Naive thymus-derived CD8-positive, alpha-beta T cell (primary cell): ENCODE measurements around the gene CXCR5. TPM values are rescaled to one million over a fixed set of nuclear protein-coding genes. Genes with fewer than 3 reads are reported as not detected.

Experiments
- ATAC-seq, 2 donors: fragments of 150-1000 bp; cut with Tn5 transposase in 1 of 2; sonication (Bioruptor Pico), chemical (Tn5 transposase) in 1 of 2; 1 replicate in 1 of 2; 2 replicates in 1 of 2; pipeline ENCODE4 v1.10.0; 2021; ENCODE audit warnings: mild to moderate bottlenecking in 2 of 2, moderate library complexity in 2 of 2
- POLR2A ChIA-PET: fragments of 350-600 bp; sonication (Branson Sonifier 250); formaldehyde crosslinking; loops from one replicate; lab custom pipeline; 2021; ENCODE audit warnings: antibody characterized with exemption; lab: Charles Lee
- DNase-seq, 10 donors: peaks; one replicate each; pipeline versions ENCODE4 v3.0.0 to v3.0.0-alpha.2; 2020 to 2022
- H3K27ac Mint-ChIP-seq, 10 donors: one replicate each; pipeline ENCODE4 v1.8.0; 2020 to 2022; ENCODE audit warnings: mild to moderate bottlenecking in 10 of 10, mixed read lengths in 10 of 10, moderate library complexity in 4 of 10, inconsistent platforms in 1 of 10
- H3K27me3 Mint-ChIP-seq, 5 donors: one replicate each; pipeline ENCODE4 v1.8.0; 2021 to 2022; ENCODE audit warnings: mixed read lengths in 5 of 5
- H3K36me3 Mint-ChIP-seq, 3 donors: one replicate each; pipeline ENCODE4 v1.8.0; 2020 to 2022; ENCODE audit warnings: mixed read lengths in 3 of 3, mild to moderate bottlenecking in 2 of 3, inconsistent platforms in 1 of 3
- H3K4me1 Mint-ChIP-seq, 4 donors: one replicate each; pipeline ENCODE4 v1.8.0; 2021 to 2022; ENCODE audit warnings: mixed read lengths in 4 of 4
- H3K4me3 Mint-ChIP-seq, 10 donors: one replicate each; pipeline ENCODE4 v1.8.0; 2020 to 2022; ENCODE audit warnings: mild to moderate bottlenecking in 10 of 10, mixed read lengths in 10 of 10, moderate library complexity in 6 of 10, inconsistent platforms in 1 of 10
- H3K9me3 Mint-ChIP-seq, 9 donors: one replicate each; pipeline ENCODE4 v1.8.0; 2020 to 2022; ENCODE audit warnings: mixed read lengths in 9 of 9, mild to moderate bottlenecking in 3 of 9, inconsistent platforms in 1 of 9, moderate library complexity in 1 of 9
- polyA plus RNA-seq, 3 donors: library from polyadenylated mRNA; unstranded; fragments of 300-500 nt; fragmentation: Illumina TruSeq; gene quantifications; one replicate each; pipeline ENCODE4 v1.2.3, GENCODE V29; 2021
- total RNA-seq, 8 experiments: library from RNA in 2 of 8; stranded (reverse) in 2 of 8; gene quantifications; one replicate each; pipeline ENCODE4 v1.2.3 and lab custom pipeline; 2021 to 2026

CXCR5 gene
- total and polyA plus RNA-seq, 5 experiments from 2014 or later: 0.17 to 3.5 (median 0.63) TPM

DNA sequence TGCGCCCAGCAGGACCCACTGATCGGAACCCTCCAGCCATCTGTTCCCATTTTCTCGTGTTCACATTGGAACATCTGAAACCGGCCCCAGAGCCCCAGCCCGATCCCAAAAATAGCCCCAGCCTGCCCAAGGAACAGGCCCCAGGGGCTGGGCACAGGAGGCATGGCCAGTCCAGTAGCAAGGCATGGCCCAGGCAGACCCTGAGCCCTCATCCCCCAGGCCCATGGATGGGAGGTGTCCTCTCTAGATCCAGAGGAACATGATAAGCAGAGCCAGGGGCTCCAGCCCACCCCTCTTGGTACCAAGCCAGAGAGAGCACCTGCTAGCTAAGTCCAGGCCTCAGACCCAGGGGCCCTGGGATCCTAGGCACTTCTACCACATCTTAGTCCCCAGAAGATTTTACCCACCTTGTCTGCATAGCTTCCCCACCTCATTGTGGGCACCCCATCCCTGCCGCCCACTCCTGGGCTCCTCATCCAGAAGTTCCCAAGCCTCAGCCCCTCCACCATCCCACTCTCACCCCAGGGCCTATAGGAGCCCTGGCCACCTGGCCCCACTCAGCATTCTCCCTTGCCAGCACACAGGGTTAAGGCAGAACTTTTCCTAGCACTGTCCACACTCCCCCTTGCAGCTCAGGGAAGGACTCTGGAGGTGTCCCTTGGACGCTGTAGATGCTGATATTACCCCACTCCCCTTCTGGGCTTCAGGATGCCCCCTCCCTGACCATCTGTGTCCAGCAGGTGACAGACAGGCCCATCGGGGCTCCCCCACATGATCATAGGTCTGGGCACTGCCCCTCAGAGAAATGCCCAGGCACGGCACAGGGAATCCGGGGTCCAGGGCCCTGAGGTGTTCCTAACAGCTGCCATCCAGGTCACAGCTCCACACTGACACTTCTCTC lies 32.5 kb downstream of the CXCR5 start:
- peak in 1 of 10 donors; percentile 0 for DNase-seq
- Mint-ChIP-seq H3K36me3 (peaks cover 0 to 26% (median 20%) of the 10 kb centered on the region in 3 donors), H3K4me3 (peak overlapping the region; percentile 83 to 99 (median 96)), H3K27ac (peak overlapping the region; percentile 96 to 100 (median 100)), H3K9me3 (no peaks in the 10 kb centered on the region), H3K27me3 (no peaks in the 10 kb centered on the region), H3K4me1 (peaks cover 47 to 95% (median 88%) of the 10 kb centered on the region in 4 donors)
- POLR2A ChIA-PET: interaction anchor here (0.8 to 10.1 kb wide), 4 partner anchors 38 to 218 kb away, joined by 3 to 126 read pairs (median 5); no protein-coding TSS in a partner anchor
- ATAC-seq: no peak

DNA sequence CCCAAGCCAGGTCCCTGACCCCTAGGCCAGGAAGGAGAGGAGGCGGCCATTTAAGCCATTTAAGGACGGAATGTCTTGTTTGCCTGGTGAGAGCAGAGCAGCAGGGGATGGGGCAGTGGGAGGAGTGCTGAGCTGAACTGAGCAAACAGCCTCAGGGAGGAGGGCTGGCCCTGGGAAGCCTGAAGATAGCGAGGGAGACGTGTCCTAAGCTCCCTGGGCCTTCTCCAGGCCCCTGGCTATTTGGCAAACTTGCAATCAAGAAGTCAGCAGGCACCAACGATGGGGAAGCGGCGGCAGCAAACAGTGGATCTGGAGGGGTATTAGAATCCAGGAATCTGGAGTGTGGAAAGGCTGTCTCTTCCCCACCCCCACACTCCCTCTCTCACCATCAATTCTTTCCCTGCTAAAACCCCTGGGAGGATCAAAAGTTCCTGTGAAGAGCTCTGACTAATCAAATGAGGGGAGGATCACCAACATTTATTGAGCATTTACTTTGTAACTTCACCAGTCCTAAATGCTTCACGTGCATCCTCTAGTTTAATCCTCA lies 33.2 kb downstream of the CXCR5 start:
- H3K27ac Mint-ChIP-seq: peak overlapping the region; percentile 96 to 100 (median 100)
- peaks cover 48 to 92% (median 85%) of the 10 kb centered on the region in 4 donors for H3K4me1 Mint-ChIP-seq
- DNase-seq: no peak
- POLR2A ChIA-PET: interaction anchor here (0.8 to 10.1 kb wide), 3 partner anchors 39 to 219 kb away, joined by 3 to 126 read pairs (median 3); no protein-coding TSS in a partner anchor
- ATAC-seq: no peak
- H3K27me3 Mint-ChIP-seq: no peaks in the 10 kb centered on the region
- H3K9me3 Mint-ChIP-seq: no peaks in the 10 kb centered on the region
- peaks cover 0 to 28% (median 22%) of the 10 kb centered on the region in 3 donors for H3K36me3 Mint-ChIP-seq
- H3K4me3 Mint-ChIP-seq: peak overlapping the region; percentile 83 to 99 (median 96)

DNA sequence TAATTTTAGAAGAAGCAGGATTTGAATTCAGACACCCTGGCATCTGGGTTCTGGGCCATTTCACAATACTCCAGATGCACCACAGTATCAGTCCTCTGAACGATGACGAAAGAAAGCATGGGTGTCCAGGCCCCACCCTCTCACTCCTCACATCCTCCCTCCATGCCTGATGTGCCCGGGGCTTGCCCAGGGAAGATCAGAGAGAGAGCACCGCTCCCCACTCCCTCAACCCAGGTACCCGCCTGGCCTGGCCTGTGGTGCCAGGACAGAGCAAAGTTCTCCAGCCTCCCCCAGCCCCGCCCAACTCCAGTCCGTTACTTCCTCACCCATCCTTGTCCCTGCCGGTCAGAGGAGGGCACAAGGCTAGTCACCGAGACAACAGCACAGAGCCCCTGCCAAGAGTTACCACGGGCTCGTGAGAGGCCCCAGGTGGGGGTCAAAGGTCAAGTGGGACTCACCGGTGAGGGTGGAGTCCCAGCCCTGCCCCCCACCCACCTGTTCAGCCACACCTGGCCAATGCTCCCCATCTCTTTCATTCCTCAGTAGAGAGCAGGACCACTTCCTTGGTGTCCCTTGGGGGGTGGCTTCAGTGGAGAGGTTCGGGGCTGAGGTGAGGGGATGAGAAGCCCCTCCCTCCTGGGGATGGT lies 33.9 kb downstream of the CXCR5 start:
- peaks cover 0 to 28% (median 22%) of the 10 kb centered on the region in 3 donors for H3K36me3 Mint-ChIP-seq
- no peaks in the 10 kb centered on the region for H3K27me3 Mint-ChIP-seq
- peaks cover 43 to 85% (median 78%) of the 10 kb centered on the region in 4 donors for H3K4me1 Mint-ChIP-seq
- peak in 9 of 10 donors; percentile 42 to 81 (median 67) for DNase-seq
- peak overlapping the region; percentile 96 to 100 (median 100) for H3K27ac Mint-ChIP-seq
- peak overlapping the region; percentile 83 to 99 (median 96) for H3K4me3 Mint-ChIP-seq
- peak; percentile 15 to 31 for ATAC-seq
- POLR2A ChIA-PET: interaction anchor here (0.6 to 10.1 kb wide), 2 partner anchors 25 to 40 kb away, joined by 3 to 126 read pairs; no protein-coding TSS in a partner anchor
- H3K9me3 Mint-ChIP-seq: no peaks in the 10 kb centered on the region

DNA sequence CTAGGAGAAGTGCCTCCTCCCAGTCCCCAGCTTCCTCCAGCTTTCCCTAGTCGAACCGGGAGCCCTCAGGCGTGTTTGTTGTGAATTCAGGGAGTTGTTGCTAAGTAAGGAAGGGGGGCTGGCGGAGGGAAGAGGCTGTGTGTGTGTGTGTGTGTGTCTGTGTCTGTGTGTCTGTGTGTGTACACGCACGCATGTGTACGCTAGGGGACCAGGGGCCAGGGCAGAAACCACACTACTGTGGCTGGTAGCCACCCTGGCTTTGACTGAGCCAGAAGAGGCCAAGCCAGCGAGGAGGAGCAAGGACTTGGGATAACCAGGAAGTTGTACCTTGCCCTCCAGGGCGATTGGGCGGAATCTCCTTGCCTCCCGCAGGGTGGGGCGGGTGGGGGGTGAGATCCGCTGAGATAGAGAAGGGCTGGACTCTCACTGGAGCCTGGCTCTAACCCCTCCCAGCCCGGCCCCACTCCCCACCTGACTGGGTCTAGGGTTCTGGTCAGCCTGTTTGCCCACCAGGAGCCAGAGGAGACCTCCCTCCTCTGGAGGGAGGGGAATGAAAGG lies 34.5 kb downstream of the CXCR5 start:
- DNase-seq (peak in 9 of 10 donors; percentile 23 to 81 (median 67)), ATAC-seq (peak; percentile 4 to 15)
- Mint-ChIP-seq H3K4me1 (peaks cover 45 to 83% (median 75%) of the 10 kb centered on the region in 4 donors), H3K9me3 (no peaks in the 10 kb centered on the region), H3K27ac (peak overlapping the region; percentile 96 to 100 (median 100)), H3K27me3 (no peaks in the 10 kb centered on the region), H3K36me3 (peaks cover 0 to 32% (median 25%) of the 10 kb centered on the region in 3 donors), H3K4me3 (peak overlapping the region; percentile 83 to 99 (median 96))
- POLR2A ChIA-PET: interaction anchor here (0.6 kb wide), 1 partner anchor 24 kb away, joined by 3 read pairs; no protein-coding TSS in a partner anchor

DNA sequence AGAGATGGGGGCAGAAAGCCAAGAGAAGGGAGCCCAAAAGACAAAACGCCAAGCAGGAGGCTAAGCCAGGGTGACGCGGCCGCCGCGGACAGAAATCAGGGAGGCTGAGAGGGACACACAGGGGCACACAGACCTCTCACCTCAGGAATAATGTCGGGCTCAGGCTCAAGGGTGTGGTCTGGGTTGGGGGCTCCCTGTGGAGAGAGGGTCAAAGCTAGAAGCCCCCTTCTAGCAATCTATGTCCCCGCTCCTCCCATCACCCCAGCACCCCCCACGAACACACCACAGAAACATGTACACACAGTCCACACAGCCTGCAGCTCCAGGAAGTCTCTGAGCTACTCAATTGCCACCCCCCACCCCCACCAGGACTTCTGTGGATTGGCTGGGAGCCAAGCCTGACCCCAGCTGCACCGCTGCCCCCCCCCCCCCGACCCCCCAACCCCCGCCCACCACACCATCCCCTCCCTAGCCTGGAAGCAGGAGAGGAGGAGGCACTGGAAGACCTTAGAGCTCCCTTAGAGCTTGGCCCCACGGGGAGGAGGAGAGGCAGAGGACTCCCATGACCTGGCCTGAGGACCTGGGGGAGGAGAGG lies 35.1 kb downstream of the CXCR5 start:
- H3K4me1 Mint-ChIP-seq: peaks cover 51 to 87% (median 75%) of the 10 kb centered on the region in 4 donors
- no peaks in the 10 kb centered on the region for H3K9me3 Mint-ChIP-seq
- peak overlapping the region; percentile 87 to 99 (median 96) for H3K4me3 Mint-ChIP-seq
- ATAC-seq (no peak), DNase-seq (peak in 6 of 10 donors; percentile 13 to 76 (median 54))
- POLR2A ChIA-PET: interaction anchor here (0.7 kb wide), 1 partner anchor 209 kb away, joined by 3 read pairs; no protein-coding TSS in a partner anchor
- H3K27me3 Mint-ChIP-seq: no peaks in the 10 kb centered on the region
- H3K27ac Mint-ChIP-seq: peak overlapping the region; percentile 96 to 100 (median 100)
- H3K36me3 Mint-ChIP-seq: peaks cover 5 to 37% (median 29%) of the 10 kb centered on the region in 3 donors

DNA sequence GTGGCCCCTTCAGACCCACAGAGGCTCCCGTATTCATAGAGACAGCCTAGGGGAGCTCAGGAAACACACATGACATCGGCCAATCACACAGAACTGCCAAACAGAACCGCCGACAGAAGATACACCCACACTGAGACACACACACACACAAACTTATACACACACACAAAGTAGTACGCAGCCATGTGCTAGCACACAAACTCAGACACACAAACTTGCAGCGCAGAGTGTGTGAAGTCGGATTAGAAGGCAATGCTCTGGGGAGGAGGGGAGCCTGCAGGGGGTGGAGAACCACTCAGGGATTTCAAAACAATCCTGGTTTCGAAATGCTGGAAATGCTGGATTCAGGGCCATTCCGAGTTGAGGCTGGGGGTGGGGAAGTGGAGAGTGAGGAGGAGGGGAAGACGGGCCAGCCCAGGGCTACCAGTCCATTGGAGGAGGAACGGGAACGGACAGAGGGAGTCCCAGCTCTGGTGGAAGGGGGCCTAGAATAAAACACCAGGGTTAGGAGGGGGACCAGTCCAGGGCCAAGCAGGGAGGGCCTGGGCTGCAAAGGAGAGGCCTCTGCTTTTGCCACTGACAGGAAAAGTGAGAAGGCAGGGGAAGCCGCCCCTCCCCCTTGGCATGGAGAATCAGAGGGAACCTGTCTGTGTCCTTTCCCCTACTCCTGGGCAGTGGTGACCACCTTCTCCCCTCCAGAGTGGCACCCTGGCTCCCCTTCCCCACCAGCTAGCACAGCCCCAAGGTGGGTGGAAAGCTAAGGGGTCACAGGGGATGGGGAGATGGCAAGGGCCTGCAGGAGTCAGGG lies 37.6 kb downstream of the CXCR5 start:
- POLR2A ChIA-PET: interaction anchor here (1.0 to 3.2 kb wide), 4 partner anchors 52 to 229 kb away, joined by 3 to 21 read pairs (median 4); no protein-coding TSS in a partner anchor
- peak in 1 of 10 donors; percentile 64 for DNase-seq
- Mint-ChIP-seq H3K4me1 (peaks cover 43 to 75% (median 61%) of the 10 kb centered on the region in 4 donors), H3K9me3 (peaks cover 0 to 1% (median 0%) of the 10 kb centered on the region in 9 donors), H3K27me3 (peaks cover 0 to 1% (median 0%) of the 10 kb centered on the region in 5 donors), H3K36me3 (peaks cover 11 to 37% (median 27%) of the 10 kb centered on the region in 3 donors), H3K27ac (peak overlapping the region; percentile 95 to 100 (median 100)), H3K4me3 (peak overlapping the region; percentile 84 to 99 (median 96))
- no peak for ATAC-seq

DNA sequence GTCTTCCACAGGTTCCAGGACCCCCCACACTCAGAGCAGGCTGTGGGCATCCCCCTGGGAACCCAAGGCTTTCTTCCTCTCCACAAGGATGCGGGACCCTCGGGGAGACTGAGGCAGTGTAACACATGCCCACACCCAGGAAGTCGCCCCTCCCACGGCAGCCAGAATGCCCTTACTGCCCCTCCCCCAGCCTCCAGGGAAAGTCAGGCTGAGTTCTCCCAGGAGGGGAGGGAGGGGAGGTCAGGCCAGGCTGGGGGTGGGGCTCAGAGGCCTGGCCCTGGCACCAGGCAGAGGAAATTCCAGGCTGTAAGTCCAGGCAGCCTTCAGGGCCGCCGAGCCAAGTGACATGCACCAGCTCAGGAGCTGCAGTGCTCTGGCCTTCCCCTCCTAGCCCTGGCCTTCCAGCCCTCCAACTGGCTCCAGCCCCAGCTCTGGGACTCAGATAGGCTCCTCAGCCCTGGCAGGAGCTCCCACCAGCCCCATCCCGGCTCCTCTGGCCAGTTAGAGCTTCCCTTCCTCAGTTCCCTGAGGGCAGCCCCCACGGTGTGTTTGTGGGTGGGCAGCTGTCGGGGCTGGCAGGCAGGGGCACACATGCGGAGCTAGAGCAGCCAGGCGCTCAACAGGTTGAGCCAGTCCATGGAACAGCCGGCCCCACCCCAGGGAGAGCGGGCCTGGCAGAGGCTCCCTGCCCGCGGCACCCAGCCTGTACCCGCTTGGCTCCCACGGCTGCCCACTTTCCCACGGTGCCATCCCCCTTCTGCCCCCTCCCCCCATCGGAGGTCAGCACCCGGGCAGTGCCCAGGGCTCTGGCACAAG lies 38.4 kb downstream of the CXCR5 start:
- Mint-ChIP-seq H3K27ac (peak overlapping the region; percentile 95 to 100 (median 100)), H3K9me3 (peaks cover 0 to 2% (median 0%) of the 10 kb centered on the region in 9 donors), H3K27me3 (peaks cover 0 to 2% (median 0%) of the 10 kb centered on the region in 5 donors), H3K4me1 (peaks cover 43 to 75% (median 59%) of the 10 kb centered on the region in 4 donors), H3K36me3 (peaks cover 11 to 33% (median 26%) of the 10 kb centered on the region in 3 donors), H3K4me3 (peak overlapping the region; percentile 87 to 99 (median 96))
- ATAC-seq (no peak), DNase-seq (peak in 1 of 10 donors; percentile 10)
- POLR2A ChIA-PET: interaction anchor here (0.8 to 8.8 kb wide), 5 partner anchors 45 to 228 kb away, joined by 3 to 52 read pairs (median 5); no protein-coding TSS in a partner anchor

DNA sequence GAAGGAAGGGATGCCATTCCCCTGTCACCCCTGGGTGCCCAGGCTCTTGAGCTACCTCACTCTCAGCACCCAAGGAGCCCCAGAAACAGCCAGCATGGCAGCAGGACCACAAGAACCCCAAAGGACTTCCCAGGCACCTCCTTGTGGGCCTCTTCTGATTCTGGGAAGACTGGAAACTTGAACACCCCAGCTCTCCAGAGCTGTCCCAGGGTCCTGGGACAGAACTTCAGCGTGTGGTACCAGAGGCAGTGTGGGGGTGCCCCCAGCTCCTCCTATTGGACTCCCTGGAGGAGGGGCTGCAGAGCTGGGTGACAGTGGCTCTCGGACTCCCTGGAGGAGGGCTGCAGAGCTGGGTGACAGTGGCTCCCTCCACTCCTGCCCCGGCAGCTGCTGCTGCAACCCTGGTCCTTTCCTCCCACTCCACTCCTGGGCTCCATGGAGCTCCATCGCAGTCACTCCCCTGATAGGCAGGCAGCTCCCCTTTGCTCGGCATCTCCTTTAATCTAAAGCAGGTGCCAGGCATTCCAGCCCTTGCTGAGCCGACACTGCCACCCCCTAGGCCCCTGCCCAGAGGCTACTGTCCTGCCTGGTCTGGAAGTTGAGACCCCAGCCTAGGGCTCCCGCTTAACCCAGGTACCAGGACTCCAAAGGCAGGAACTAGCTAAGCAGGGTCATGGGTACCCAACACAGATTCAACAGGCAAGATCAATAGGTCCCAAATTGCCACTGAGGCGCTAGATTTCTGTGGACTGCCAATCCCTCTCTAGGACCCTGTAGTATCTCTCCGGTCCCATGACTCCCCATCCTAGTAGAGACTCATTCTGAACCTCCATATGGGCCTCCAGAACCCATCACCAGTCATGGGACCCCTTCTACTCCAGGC lies 39.3 kb downstream of the CXCR5 start:
- peaks cover 44 to 75% (median 59%) of the 10 kb centered on the region in 4 donors for H3K4me1 Mint-ChIP-seq
- H3K27ac Mint-ChIP-seq: peak overlapping the region; percentile 93 to 100 (median 96)
- DNase-seq (peak in 1 of 10 donors; percentile 9), ATAC-seq (no peak)
- peaks cover 11 to 27% (median 18%) of the 10 kb centered on the region in 3 donors for H3K36me3 Mint-ChIP-seq
- peaks cover 0 to 2% (median 0%) of the 10 kb centered on the region in 5 donors for H3K27me3 Mint-ChIP-seq
- peaks cover 0 to 2% (median 0%) of the 10 kb centered on the region in 9 donors for H3K9me3 Mint-ChIP-seq
- POLR2A ChIA-PET: interaction anchor here (0.5 to 8.8 kb wide), 8 partner anchors 46 to 386 kb away, joined by 3 to 52 read pairs (median 6); no protein-coding TSS in a partner anchor
- peak overlapping the region; percentile 87 to 99 (median 96) for H3K4me3 Mint-ChIP-seq
